ENCODE measurements around the gene SPIRE1. TPM values are rescaled to one million over a fixed set of nuclear protein-coding genes. Genes with fewer than 3 reads are reported as not detected.

Gene SPIRE1
- total and polyA plus RNA-seq, 2 of the 4 experiments (the other 2 are of a cell fraction) = 11.6 to 31.4 TPM

DNA sequence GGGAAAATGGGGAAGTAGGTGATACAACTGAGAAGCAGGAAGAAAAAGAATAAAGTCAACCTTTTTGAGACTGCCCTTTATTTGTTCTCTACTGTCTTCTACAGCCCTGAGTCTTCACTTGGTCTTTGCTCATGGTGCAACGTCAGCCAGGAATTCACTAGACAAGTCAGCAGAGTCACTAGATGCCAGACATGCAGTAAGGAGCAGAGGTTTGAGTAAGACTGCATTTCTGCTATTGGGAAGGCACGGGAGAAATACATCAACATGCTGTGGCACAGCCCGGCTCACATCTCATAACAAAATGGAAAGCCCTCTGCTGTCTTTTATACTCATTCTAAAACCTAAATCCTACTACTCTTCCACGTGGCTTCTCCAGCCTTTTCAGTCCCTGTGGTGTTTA is 183.0 kb downstream of the SPIRE1 start:
- peak; percentile 26 for DNase-seq

More for the DNA sequence above, 183.0 kb downstream of the SPIRE1 start:
- in situ Hi-C loops (cut with MboI; ENCODE audit: low sequenced_read_pairs) = no loop called here
- H3K14ac ChIP-seq (replicated peaks; ENCODE audit: low read depth, low read length) = no peak overlapping the region
- no peaks in the 10 kb centered on the region for H3K27me3 ChIP-seq (ENCODE audit: control insufficient read depth, insufficient read depth, low read length)
- H3K4me3 ChIP-seq (ENCODE audit: insufficient read depth, low read depth, low read length) = no peak overlapping the region
- no peak overlapping the region for H3K9ac ChIP-seq (ENCODE audit: low read depth, low read length)
- no peak overlapping the region for H2BK15ac ChIP-seq (ENCODE audit: low read depth, low read length)
- H4K91ac ChIP-seq (ENCODE audit: insufficient read depth, low read depth, low read length) = no peak overlapping the region
- no peak overlapping the region for H2AFZ ChIP-seq (replicated peaks; ENCODE audit: low read length, poor library complexity)
- no peaks in the 10 kb centered on the region for H4K20me1 ChIP-seq (ENCODE audit: insufficient read depth, low read length)
- no peak overlapping the region for H2BK20ac ChIP-seq (ENCODE audit: low read depth, low read length)
- no peak overlapping the region for H4K5ac ChIP-seq (ENCODE audit: low read depth, low read length)
- no peaks in the 10 kb centered on the region; a peak in 1 of 4 replicates for H3K79me1 ChIP-seq (ENCODE audit: low read depth in 1 of 2, low read length in 2 of 2)
- dilution Hi-C loops (cut with HindIII; ENCODE audit: low sequenced_read_pairs, unreplicated experiment) = no loop called here
- H2BK120ac ChIP-seq (ENCODE audit: low read depth, low read length) = no peak overlapping the region
- ATAC-seq (ENCODE audit: low read depth) = no peak
- no peak overlapping the region for H3K18ac ChIP-seq (ENCODE audit: low read depth, low read length)
- H3K56ac ChIP-seq (ENCODE audit: extremely low read depth, insufficient read depth, low read length) = no peak overlapping the region
- no peak overlapping the region for H2AK5ac ChIP-seq (ENCODE audit: low read depth, low read length)
- 90% methylated on average over 2 of the region's 4 CpGs; no CpG with 5 or more reads in 1 of the 2 experiments for WGBS, 2 experiments (ENCODE audit: extremely low coverage in 2 of 2, insufficient read length in 1 of 2)
- BruUV-seq (replicated peaks) = no TSS peak
- no peak overlapping the region for H2AK9ac ChIP-seq (replicated peaks; ENCODE audit: low read depth, low read length, poor library complexity)
- CTCF ChIA-PET = no interaction called here
- peaks cover 8% of the 10 kb centered on the region for H3K9me1 ChIP-seq (ENCODE audit: insufficient read depth, low read length)
- H3K4me1 ChIP-seq (ENCODE audit: control insufficient read depth, insufficient read depth, low read length) = no peaks in the 10 kb centered on the region; the same call in 1 of the 2 replicates
- no peak overlapping the region for H4K8ac ChIP-seq (ENCODE audit: low read depth in 2 of 2, low read length in 2 of 2)
- H2BK5ac ChIP-seq (ENCODE audit: low read depth, low read length, poor library complexity, severe bottlenecking) = no peak overlapping the region
- H3K9me3 ChIP-seq (ENCODE audit: control insufficient read depth, insufficient read depth, low read length) = no peaks in the 10 kb centered on the region
- no peak overlapping the region for H3K4me2 ChIP-seq (ENCODE audit: low read depth, low read length)
- POLR2A ChIA-PET (ENCODE audit: unreplicated experiment) = no interaction called here
- no peak for TF ChIP-seq POLR2A (IDR thresholded peaks at IDR 0.05; ENCODE audit: low read depth, low read length)
- TF ChIP-seq RAD21 (IDR thresholded peaks at IDR 0.05; ENCODE audit: low read length) = no peak
- no peak for TF ChIP-seq NFE2L2 (IDR thresholded peaks at IDR 0.05; ENCODE audit: low read depth, low read length)
- TF ChIP-seq, protein P1, sequence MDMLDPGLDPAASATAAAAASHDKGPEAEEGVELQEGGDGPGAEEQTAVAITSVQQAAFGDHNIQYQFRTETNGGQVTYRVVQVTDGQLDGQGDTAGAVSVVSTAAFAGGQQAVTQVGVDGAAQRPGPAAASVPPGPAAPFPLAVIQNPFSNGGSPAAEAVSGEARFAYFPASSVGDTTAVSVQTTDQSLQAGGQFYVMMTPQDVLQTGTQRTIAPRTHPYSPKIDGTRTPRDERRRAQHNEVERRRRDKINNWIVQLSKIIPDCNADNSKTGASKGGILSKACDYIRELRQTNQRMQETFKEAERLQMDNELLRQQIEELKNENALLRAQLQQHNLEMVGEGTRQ (IDR thresholded peaks at IDR 0.05; ENCODE audit: low read depth, low read length) = no peak
- no peak for TF ChIP-seq CHD1 (IDR thresholded peaks at IDR 0.05; ENCODE audit: low read depth, low read length)
- TF ChIP-seq FOS (IDR thresholded peaks at IDR 0.05; ENCODE audit: low read depth, low read length) = no peak
- TF ChIP-seq MAZ (IDR thresholded peaks at IDR 0.05; ENCODE audit: borderline replicate concordance, low read depth, low read length) = no peak
- no peak for TF ChIP-seq BHLHE40 (IDR thresholded peaks at IDR 0.05; ENCODE audit: low read depth, low read length)
- TF ChIP-seq SMC3 (IDR thresholded peaks at IDR 0.05; ENCODE audit: low read depth, low read length) = no peak
- no peak for TF ChIP-seq RFX5 (IDR thresholded peaks at IDR 0.05; ENCODE audit: low read depth, low read length)
- TF ChIP-seq, protein P2, sequence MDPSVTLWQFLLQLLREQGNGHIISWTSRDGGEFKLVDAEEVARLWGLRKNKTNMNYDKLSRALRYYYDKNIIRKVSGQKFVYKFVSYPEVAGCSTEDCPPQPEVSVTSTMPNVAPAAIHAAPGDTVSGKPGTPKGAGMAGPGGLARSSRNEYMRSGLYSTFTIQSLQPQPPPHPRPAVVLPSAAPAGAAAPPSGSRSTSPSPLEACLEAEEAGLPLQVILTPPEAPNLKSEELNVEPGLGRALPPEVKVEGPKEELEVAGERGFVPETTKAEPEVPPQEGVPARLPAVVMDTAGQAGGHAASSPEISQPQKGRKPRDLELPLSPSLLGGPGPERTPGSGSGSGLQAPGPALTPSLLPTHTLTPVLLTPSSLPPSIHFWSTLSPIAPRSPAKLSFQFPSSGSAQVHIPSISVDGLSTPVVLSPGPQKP (IDR thresholded peaks at IDR 0.05; ENCODE audit: borderline replicate concordance, low read depth, low read length) = no peak
- TF ChIP-seq RCOR1 (IDR thresholded peaks at IDR 0.05; ENCODE audit: insufficient replicate concordance, low read length) = no peak
- TF ChIP-seq MAFK (IDR thresholded peaks at IDR 0.05; ENCODE audit: low read depth, low read length) = no peak
- TF ChIP-seq MXI1 (IDR thresholded peaks at IDR 0.05; ENCODE audit: borderline replicate concordance, low read depth, low read length) = no peak
- peaks cover 12% of the 10 kb centered on the region for H3K36me3 ChIP-seq (ENCODE audit: control insufficient read depth, insufficient read depth, low read length)
- intact Hi-C loops (cut with micrococcal nuclease) = no loop called here
- H3K27ac ChIP-seq (ENCODE audit: insufficient read depth, low read length) = no peak overlapping the region
- H3K23ac ChIP-seq (ENCODE audit: low read depth, low read length) = no peak overlapping the region
- no peak overlapping the region for H3K4ac ChIP-seq (ENCODE audit: low read depth, low read length)

Data from IMR-90 (cell line).